Activated effector memory CD4-positive, alpha-beta T cell treated with anti-CD3 and anti-CD28 coated beads, Interleukin-2, amount 50 U/mL, for 16 hours (primary cell): ENCODE measurements around the gene C4orf46.

Experiments used
- DNase-seq: peaks from one replicate; pipeline ENCODE4 v3.0.0-alpha.2; 2020

C4orf46 gene

DNA sequence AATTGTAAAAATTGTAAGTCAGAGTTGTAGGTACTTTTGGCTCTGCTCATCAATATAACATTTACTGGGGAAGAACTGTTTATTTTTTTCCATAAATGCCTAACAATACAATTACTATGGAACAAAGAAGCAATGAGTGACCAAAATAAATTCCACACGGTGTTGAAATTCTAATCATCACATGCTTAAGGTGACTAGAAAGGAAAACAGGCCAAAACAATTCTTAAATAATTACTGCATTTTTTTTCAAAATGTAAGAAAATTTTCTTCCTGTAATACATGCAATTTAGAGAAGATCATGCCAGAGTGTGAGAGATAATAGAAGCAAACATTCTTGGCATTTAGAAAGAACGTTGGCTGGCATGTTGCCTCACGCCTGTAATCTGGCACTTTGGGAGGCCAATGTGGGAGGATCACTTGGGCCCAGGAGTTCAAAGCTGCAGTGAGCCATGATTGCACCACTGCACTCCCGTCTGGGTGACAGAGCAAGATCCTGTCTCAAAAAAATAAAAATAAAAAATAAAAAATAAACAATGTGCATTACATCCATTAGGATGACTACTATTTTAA, 22.5 kb downstream of the C4orf46 start:
- no peak for DNase-seq

DNA sequence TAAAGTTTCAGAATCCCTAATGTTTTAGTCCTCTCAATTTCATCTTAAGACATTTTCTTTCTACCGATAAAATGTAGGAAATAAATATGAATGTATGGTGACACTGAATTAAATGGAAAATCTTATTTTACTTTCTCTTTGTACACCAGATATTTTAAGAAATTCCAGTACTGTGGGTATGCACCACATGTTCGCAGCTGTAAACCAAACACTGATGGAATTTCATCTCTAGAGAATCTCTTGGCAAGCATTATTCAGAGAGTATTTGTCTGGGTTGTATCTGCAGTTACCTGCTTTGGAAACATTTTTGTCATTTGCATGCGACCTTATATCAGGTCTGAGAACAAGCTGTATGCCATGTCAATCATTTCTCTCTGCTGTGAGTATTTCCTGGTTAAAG, 26.9 kb downstream of the C4orf46 start:
- no peak for DNase-seq

DNA sequence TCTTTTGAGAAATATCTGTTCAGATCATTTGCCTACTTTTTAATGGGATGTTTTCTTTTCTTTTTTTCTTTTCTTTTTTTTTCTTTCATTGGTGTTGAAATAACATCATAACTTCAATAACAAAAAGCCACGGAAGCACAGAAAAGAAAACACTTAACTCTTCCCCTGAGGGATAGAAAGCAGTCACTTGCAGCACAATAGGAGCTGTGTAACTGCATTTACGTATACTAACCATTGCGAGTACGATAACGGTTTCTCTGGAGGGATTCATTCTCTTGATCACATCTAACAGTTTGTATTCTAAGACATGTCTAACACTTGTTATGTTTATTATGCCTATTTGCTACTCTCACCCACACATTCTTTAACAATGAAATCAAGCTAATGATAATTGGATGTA, 27.3 kb downstream of the C4orf46 start:
- no peak for DNase-seq

DNA sequence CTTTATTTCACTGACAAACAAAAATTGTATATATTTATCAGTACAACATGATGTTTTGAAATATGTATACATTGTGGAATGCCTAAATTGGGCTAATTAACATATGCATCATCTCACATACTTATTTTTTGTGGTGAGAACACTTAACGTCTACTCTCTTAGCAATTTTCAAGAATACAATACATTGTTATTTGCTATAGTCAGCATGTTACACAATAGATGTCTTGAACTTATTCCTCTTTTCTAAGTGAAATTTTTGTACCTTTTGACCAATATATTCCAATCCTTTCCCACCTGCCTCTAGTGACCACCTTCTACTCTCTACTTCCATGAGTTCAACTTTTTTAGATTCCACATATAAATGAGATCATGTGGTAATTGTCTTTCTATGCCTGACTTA, 35.1 kb downstream of the C4orf46 start:
- DNase-seq, result no peak

DNA sequence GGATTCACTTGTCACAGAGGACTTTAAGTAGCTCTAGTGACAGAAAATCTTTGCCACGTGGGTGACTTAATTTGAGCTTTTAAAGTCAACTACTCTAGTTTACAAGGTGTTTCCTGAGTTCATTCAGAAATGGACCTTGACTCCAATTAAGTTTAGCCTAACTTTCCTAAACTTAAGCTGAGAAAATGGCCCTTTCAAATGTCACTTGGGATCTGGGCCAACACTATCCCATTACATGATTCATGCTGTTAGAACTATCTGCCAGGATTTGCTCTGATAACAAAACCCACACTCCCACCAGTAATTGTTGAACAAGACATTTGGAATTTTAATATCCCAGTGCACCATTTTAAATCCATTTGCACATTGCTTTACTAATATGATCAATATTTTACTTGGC, 40.8 kb downstream of the C4orf46 start:
- no peak for DNase-seq

DNA sequence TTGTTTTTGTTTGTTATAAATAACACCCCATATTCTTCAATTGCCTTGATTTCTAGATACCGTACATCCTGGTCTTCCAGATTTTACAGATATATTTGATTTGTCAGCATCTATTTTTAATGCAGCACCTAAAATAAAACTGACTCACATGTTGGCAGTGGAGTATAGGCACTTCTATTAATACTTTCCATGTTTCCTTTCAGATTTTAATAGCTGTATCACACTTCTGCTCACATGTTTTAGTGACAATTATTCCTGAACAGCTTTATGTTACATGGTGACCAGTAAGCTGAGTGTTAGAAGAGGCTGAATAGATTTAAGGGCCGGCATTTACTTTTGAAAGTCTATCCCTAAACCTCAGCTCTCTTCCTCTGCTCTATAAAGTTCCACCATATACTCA, 46.1 kb downstream of the C4orf46 start:
- no peak for DNase-seq

DNA sequence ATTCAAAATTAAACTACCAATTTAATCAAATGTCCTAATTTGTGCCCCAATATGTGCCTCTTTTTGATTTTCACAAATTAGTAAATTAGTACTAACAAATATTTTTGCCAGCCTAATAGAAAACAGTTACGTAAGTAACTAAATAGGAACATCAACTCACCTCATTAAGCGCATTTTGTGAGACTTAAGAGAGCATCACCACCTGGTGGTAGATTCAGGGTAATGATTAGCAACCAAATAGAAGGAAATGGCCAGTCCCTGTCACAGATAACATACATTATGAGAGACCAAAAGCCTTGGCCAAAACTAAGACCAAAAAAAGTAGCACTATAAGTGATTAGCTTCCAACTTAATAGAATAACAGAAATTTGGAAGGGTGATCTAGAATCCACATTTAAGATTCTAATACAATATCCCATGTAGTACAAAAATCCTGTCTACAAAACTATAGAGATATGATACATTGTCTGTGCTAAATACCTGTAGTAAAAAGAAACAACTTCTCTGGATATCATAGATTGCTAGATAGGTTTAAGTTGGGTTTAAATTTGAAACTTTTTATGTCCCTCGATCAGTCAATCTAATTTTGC, 46.7 kb downstream of the C4orf46 start:
- no peak for DNase-seq

DNA sequence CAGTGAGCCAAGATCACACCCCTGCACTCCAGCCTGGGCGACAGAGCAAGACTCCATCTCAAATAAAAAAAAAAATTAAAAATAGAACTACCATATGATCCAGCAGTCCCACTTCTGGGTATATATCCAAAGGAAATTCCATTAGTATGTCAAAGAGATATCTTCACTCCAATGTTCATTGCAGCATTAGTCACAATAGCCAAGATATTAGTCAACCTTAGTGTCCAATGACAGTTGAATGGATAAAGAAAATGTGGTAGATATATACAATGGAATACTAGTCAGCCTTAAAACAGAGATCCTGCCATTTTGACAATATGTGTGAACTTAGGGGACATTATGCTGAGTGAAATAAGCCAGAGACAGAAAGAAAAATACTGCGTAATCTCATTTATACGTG, 49.4 kb downstream of the C4orf46 start:
- no peak for DNase-seq

DNA sequence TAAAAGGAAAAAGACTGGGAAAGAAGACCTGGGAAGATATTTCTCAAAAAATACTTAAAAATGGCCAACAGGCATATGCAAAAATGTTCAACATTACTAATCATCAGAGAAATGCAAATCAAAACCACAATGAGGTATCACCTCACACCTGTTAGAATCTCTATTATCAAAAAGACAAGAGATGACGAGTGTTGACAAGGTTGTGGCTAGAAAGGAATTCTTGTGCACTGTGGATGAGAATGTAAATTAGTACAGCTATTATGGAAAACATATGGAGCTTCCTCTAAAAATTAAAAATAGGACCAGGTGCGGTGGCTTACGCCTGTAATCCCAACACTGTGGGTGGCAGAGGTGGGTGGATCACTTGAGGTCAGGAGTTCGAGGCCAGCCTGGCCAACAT, 50.0 kb downstream of the C4orf46 start:
- no peak for DNase-seq

DNA sequence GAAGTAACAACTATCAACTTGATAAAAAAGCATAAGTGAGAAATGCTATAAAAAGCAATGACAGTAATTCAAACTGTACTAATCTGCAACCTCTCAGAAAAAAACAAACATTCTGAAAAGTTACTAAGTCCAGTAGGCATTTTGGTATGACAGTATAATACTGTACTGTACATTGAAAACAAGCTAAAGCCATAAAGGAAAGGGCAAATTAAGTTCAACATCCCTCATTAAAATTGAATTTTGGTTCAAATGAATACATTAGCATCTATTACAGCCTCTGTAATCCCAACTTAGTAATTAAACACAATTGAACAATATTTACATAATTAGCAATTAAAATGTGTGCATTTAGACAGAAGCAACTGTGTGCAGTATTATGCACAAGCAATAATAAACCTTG, 53.7 kb downstream of the C4orf46 start:
- DNase-seq, result no peak
